Endothelial cell (in vitro differentiated cells): Measurements from ENCODE around the gene KREMEN1. TPM values are rescaled to one million over a fixed set of nuclear protein-coding genes. Genes with fewer than 3 reads are reported as not detected.

ENCODE experiments used
- DNase-seq: peaks from one replicate; pipeline ENCODE4 v3.0.0; 2021; ENCODE audit warnings: low spot score
- H3K27ac Mint-ChIP-seq: one replicate; pipeline ENCODE4 v1.8.0; 2021; ENCODE audit warnings: mixed read lengths, inconsistent platforms; ENCODE audit not compliant: unreplicated experiment
- H3K27me3 Mint-ChIP-seq: one replicate; pipeline ENCODE4 v1.8.0; 2021; ENCODE audit warnings: mild to moderate bottlenecking, moderate library complexity, mixed read lengths, inconsistent platforms; ENCODE audit not compliant: unreplicated experiment
- H3K36me3 Mint-ChIP-seq: one replicate; pipeline ENCODE4 v1.8.0; 2021; ENCODE audit warnings: mild to moderate bottlenecking, low read depth, mixed read lengths, inconsistent platforms; ENCODE audit not compliant: unreplicated experiment
- H3K4me1 Mint-ChIP-seq: one replicate; pipeline ENCODE4 v1.8.0; 2021; ENCODE audit warnings: mild to moderate bottlenecking, mixed read lengths, inconsistent platforms; ENCODE audit not compliant: unreplicated experiment
- H3K4me3 Mint-ChIP-seq: one replicate; pipeline ENCODE4 v1.8.0; 2021; ENCODE audit warnings: mild to moderate bottlenecking, mixed read lengths, inconsistent platforms; ENCODE audit not compliant: unreplicated experiment
- H3K9me3 Mint-ChIP-seq: one replicate; pipeline ENCODE4 v1.8.0; 2021; ENCODE audit warnings: mixed read lengths, inconsistent platforms; ENCODE audit not compliant: unreplicated experiment
- CTCF ChIP-seq: fragments of 200-600 bp; sonication (generic); IDR thresholded peaks from one replicate; pipeline ENCODE4 v1.5.0; 2021; ENCODE audit warnings: antibody characterized with exemption; ENCODE audit not compliant: unreplicated experiment
- total RNA-seq: library from RNA; stranded (reverse); fragmentation: NEBNext Ultra II Directional; extraction: Animal tissue kit (Norgen Biotek cat#: 25700); gene quantifications from one replicate; pipeline ENCODE4 v1.2.1, GENCODE V29; 2021; ENCODE audit not compliant: unreplicated experiment

KREMEN1 gene
- total RNA-seq, 1 donor from 2014 or later: 3.1 TPM

GRCh38 chr22:29078036-29078868 lies 5.4 kb downstream of the KREMEN1 start:
- Mint-ChIP-seq H3K27ac (no peak overlapping the region), H3K36me3 (no peaks in the 10 kb centered on the region), H3K27me3 (no peaks in the 10 kb centered on the region), H3K4me1 (no peaks in the 10 kb centered on the region), H3K4me3 (no peak overlapping the region), H3K9me3 (no peaks in the 10 kb centered on the region)
- DNase-seq: no peak
- TF ChIP-seq CTCF: no peak

DNA sequence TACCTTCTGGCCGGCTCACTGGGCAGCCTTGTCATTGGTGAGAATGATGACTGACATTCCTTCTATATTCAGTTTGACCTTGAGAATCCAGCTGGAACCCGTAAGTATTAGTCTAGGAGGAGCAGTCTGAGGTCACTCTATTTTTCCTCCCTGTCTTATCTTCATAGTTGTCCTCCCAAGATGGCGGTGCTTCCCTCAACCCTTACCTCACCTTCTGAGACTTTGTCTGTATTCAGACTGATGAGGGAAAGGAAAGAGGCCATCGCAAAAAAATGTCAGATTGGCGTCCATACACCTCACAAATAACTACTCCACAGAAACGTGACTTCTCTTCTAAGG lies 6.0 kb downstream of the KREMEN1 start:
- H3K27ac Mint-ChIP-seq: no peak overlapping the region
- H3K36me3 Mint-ChIP-seq: no peaks in the 10 kb centered on the region
- TF ChIP-seq CTCF: no peak
- no peaks in the 10 kb centered on the region for H3K4me1 Mint-ChIP-seq
- H3K4me3 Mint-ChIP-seq: no peak overlapping the region
- no peaks in the 10 kb centered on the region for H3K9me3 Mint-ChIP-seq
- H3K27me3 Mint-ChIP-seq: no peaks in the 10 kb centered on the region
- DNase-seq: no peak

DNA sequence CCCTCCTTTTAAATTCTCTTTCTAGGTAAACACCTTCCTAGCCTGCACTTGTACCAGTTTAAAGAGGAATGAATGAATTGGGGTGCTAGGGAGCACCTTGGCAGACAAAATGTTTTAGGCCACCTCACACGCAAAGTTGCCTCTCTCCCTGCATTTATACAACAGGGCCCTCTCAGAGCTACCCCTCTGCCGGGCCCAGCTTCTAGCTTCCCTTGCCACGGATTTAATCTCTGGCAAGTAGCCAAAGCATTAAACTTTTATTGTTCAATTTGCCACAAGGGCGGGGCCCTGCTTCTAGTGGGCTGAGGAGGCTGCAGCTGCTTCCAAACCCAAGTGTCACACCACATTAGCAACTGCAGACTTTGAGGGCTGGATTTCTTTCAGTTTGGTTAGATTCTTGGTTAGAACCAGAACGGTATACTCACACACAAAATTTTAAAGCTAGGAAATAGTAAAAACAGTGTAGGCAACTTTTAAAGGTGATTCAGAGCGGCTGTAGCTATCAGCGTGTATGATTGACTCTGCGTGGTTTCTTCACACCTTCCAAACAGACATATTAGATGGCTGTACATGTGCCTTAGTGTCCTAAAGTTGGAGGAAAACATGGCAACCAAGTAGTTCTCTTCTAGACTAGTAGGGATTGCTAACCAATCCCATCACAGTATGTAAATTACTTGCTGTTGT lies 6.5 kb downstream of the KREMEN1 start:
- no peak overlapping the region for H3K4me3 Mint-ChIP-seq
- H3K9me3 Mint-ChIP-seq: no peaks in the 10 kb centered on the region
- no peak overlapping the region for H3K27ac Mint-ChIP-seq
- DNase-seq: no peak
- no peaks in the 10 kb centered on the region for H3K27me3 Mint-ChIP-seq
- H3K36me3 Mint-ChIP-seq: no peaks in the 10 kb centered on the region
- TF ChIP-seq CTCF: no peak
- no peaks in the 10 kb centered on the region for H3K4me1 Mint-ChIP-seq

- Mint-ChIP-seq H3K27ac (no peak overlapping the region), H3K9me3 (no peaks in the 10 kb centered on the region), H3K36me3 (no peaks in the 10 kb centered on the region), H3K4me1 (no peaks in the 10 kb centered on the region), H3K4me3 (no peak overlapping the region), H3K27me3 (no peaks in the 10 kb centered on the region)
- no peak for DNase-seq
- TF ChIP-seq CTCF: no peak
Observed at GRCh38 chr22:29080106-29080975, 7.5 kb downstream of the KREMEN1 start.
